ENCODE results near the gene PML. TPM values are rescaled to one million over a fixed set of nuclear protein-coding genes. Genes with fewer than 3 reads are reported as not detected.

Gene PML
- total and polyA plus RNA-seq, 4 donors = 8.2 to 15.2 (median 10.8) TPM

- Histone ChIP-seq H3K27ac (ENCODE audit: low read depth in 1 of 2, low read length in 2 of 2) (no peak overlapping the region), H3K4me1 (ENCODE audit: control insufficient read depth in 4 of 4, insufficient read depth in 4 of 4, low read length in 3 of 4) (peaks cover 0 to 6% (median 0%) of the 10 kb centered on the region in 4 donors), H3K36me3 (ENCODE audit: control insufficient read depth in 4 of 4, insufficient read depth in 3 of 4, low read depth in 1 of 4, low read length in 3 of 4) (peaks cover 12 to 41% (median 26%) of the 10 kb centered on the region in 4 donors), H3K9ac (ENCODE audit: low read depth in 1 of 2, low read length in 2 of 2) (no peak overlapping the region), H3K27me3 (ENCODE audit: control insufficient read depth in 4 of 4, insufficient read depth in 4 of 4, low read length in 3 of 4) (no peaks in the 10 kb centered on the region), H3K4me3 (ENCODE audit: low read depth in 1 of 3, low read length in 3 of 3) (no peak overlapping the region), H3K9me3 (ENCODE audit: control insufficient read depth in 4 of 4, low read length in 3 of 4) (no peaks in the 10 kb centered on the region)
- DNase-seq (ENCODE audit: low spot score) = no peak
- TF ChIP-seq EGR1 (IDR thresholded peaks at IDR 0.05; ENCODE audit: low read depth in 2 of 2) (no peak), REST (IDR thresholded peaks at IDR 0.05) (no peak), TAF1 (conservative IDR thresholded peaks at IDR 0.05) (no peak), RAD21 (IDR thresholded peaks at IDR 0.05) (no peak), FOXA1 (IDR thresholded peaks at IDR 0.05) (no peak), YY1 (IDR thresholded peaks at IDR 0.05) (no peak), GABPA (IDR thresholded peaks at IDR 0.05 in 1 of 2, conservative IDR thresholded peaks at IDR 0.05 in 1 of 2) (no peak), ZBTB33 (IDR thresholded peaks at IDR 0.05) (no peak), JUND (IDR thresholded peaks at IDR 0.05) (no peak)
- 43% methylated on average over 2 of the region's 2 CpGs for WGBS
Observed at GRCh38 chr15:74024687-74025086, 30.2 kb downstream of the PML start.

GRCh38 chr15:74025436-74025835 lies 30.9 kb downstream of the PML start:
- no peak for TF ChIP-seq ZBTB33 (IDR thresholded peaks at IDR 0.05)
- TF ChIP-seq FOXA2 (IDR thresholded peaks at IDR 0.05) = no peak
- TF ChIP-seq CTCF (IDR thresholded peaks at IDR 0.05; ENCODE audit: low read depth, low read length, missing input control) = no peak
- no peak for TF ChIP-seq NR2F2 (IDR thresholded peaks at IDR 0.05)
- no peak for TF ChIP-seq SP1 (IDR thresholded peaks at IDR 0.05)
- TF ChIP-seq RXRA (IDR thresholded peaks at IDR 0.05) = no peak
- no peak for TF ChIP-seq JUND (IDR thresholded peaks at IDR 0.05)
- no peak for TF ChIP-seq RAD21 (IDR thresholded peaks at IDR 0.05)
- TF ChIP-seq ATF3 (IDR thresholded peaks at IDR 0.05) = no peak
- TF ChIP-seq FOXA1 (IDR thresholded peaks at IDR 0.05) = no peak
- TF ChIP-seq REST (IDR thresholded peaks at IDR 0.05) = no peak
- TF ChIP-seq EGR1 (IDR thresholded peaks at IDR 0.05; ENCODE audit: low read depth in 2 of 2) = no peak
- TF ChIP-seq HNF4A (conservative IDR thresholded peaks at IDR 0.05) = no peak
- no peak overlapping the region for H3K27ac ChIP-seq (ENCODE audit: low read depth in 1 of 2, low read length in 2 of 2)
- DNase-seq (ENCODE audit: low spot score) = no peak

More at GRCh38 chr15:74025436-74025835, 30.9 kb downstream of the PML start:
- peaks cover 0 to 6% (median 0%) of the 10 kb centered on the region in 4 donors for H3K4me1 ChIP-seq (ENCODE audit: control insufficient read depth in 4 of 4, insufficient read depth in 4 of 4, low read length in 3 of 4)
- H3K9ac ChIP-seq (ENCODE audit: low read depth in 1 of 2, low read length in 2 of 2) = no peak overlapping the region
- no peak overlapping the region for H3K4me3 ChIP-seq (ENCODE audit: low read depth in 1 of 3, low read length in 3 of 3)
- 61% methylated on average over 5 of the region's 5 CpGs for WGBS
- no peaks in the 10 kb centered on the region for H3K27me3 ChIP-seq (ENCODE audit: control insufficient read depth in 4 of 4, insufficient read depth in 4 of 4, low read length in 3 of 4)
- H3K36me3 ChIP-seq (ENCODE audit: control insufficient read depth in 4 of 4, insufficient read depth in 3 of 4, low read depth in 1 of 4, low read length in 3 of 4) = peaks cover 12 to 44% (median 27%) of the 10 kb centered on the region in 4 donors
- H3K9me3 ChIP-seq (ENCODE audit: control insufficient read depth in 4 of 4, low read length in 3 of 4) = no peaks in the 10 kb centered on the region

All from liver (tissue), 9 donors.